Neural cell (in vitro differentiated cells): Measurements from ENCODE around the gene UQCRC1.

Source experiments
- EZH2 ChIP-seq: fragments of 200-600, 300-800 bp; shearing (Covaris generic), sonication (generic); IDR thresholded peaks from 2 replicates; pipeline ENCODE4 v1.6.1; 2014; ENCODE audit warnings: antibody characterized with exemption, low read length, borderline replicate concordance, mild to moderate bottlenecking; ENCODE audit not compliant: insufficient read depth, poor library complexity, severe bottlenecking
- MXI1 ChIP-seq: fragments of 450-650 bp; conservative IDR thresholded peaks from 2 replicates; pipeline ENCODE4 v1.6.1; 2014; ENCODE audit warnings: antibody characterized with exemption, mild to moderate bottlenecking; ENCODE audit not compliant: poor library complexity, severe bottlenecking
- POLR2AphosphoS5 ChIP-seq: IDR thresholded peaks from 2 replicates; pipeline ENCODE4 v1.6.1; 2012
- SMC3 ChIP-seq: fragments of 450-650 bp; conservative IDR thresholded peaks from 2 replicates; pipeline ENCODE4 v1.6.1; 2014; ENCODE audit warnings: antibody characterized with exemption, mild to moderate bottlenecking, moderate library complexity; ENCODE audit not compliant: poor library complexity
- TAF1 ChIP-seq: IDR thresholded peaks from 2 replicates; pipeline ENCODE4 v1.6.1; 2012; ENCODE audit warnings: low read depth
- TF ChIP-seq, protein P1 (sequence below): fragments of 450-650 bp; IDR thresholded peaks from 2 replicates; pipeline ENCODE4 v1.5.1; 2014; ENCODE audit warnings: antibody characterized with exemption, mild to moderate bottlenecking, moderate library complexity; ENCODE audit not compliant: poor library complexity, severe bottlenecking

DNA sequence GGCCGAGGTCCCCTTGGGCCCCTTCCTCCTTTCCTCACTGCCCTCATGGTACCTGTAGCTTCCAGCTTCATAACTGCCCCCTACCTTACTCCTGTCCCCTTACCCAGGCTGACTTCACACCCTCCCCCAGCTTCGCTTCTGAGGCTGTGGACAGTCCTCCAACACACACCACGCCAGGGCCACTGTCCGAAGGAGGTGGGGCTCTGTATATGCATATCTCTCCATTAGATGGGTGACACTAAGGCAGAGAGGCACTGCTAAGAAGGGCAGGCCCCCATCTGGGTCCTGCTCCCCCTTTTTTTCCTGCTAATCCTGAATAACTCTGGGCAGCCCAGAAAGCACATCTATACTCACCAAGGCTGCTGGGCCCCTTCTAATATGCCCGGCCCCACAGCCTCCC, 13.3 kb downstream of the UQCRC1 start:
- TF ChIP-seq, protein P1, sequence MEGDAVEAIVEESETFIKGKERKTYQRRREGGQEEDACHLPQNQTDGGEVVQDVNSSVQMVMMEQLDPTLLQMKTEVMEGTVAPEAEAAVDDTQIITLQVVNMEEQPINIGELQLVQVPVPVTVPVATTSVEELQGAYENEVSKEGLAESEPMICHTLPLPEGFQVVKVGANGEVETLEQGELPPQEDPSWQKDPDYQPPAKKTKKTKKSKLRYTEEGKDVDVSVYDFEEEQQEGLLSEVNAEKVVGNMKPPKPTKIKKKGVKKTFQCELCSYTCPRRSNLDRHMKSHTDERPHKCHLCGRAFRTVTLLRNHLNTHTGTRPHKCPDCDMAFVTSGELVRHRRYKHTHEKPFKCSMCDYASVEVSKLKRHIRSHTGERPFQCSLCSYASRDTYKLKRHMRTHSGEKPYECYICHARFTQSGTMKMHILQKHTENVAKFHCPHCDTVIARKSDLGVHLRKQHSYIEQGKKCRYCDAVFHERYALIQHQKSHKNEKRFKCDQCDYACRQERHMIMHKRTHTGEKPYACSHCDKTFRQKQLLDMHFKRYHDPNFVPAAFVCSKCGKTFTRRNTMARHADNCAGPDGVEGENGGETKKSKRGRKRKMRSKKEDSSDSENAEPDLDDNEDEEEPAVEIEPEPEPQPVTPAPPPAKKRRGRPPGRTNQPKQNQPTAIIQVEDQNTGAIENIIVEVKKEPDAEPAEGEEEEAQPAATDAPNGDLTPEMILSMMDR = no peak
- TF ChIP-seq SMC3 = no peak
- no peak for TF ChIP-seq TAF1
- no peak for TF ChIP-seq POLR2AphosphoS5
- no peak for TF ChIP-seq MXI1
- TF ChIP-seq EZH2 = no peak
